Cardiac fibroblast (primary cell): ENCODE results near the gene ZNF423.

Source experiments
- DNase-seq, 2 donors: peaks; one replicate each; pipeline versions ENCODE4 v3.0.0 to v3.0.0-alpha.2; 2010; ENCODE audit warnings: low read depth in 2 of 2
- H3K4me3 ChIP-seq, 2 donors: replicated peaks in 1 of 2; 1 replicate in 1 of 2; 2 replicates in 1 of 2; pipeline ENCODE4 v1.5.1; 2011; ENCODE audit warnings: low read depth in 2 of 2, low read length in 2 of 2, mild to moderate bottlenecking in 2 of 2, moderate library complexity in 1 of 2
- CTCF ChIP-seq: IDR thresholded peaks from one replicate; pipeline ENCODE4 v1.5.1; 2011; ENCODE audit warnings: low read depth, mild to moderate bottlenecking, low read length, inconsistent platforms

Gene ZNF423

DNA sequence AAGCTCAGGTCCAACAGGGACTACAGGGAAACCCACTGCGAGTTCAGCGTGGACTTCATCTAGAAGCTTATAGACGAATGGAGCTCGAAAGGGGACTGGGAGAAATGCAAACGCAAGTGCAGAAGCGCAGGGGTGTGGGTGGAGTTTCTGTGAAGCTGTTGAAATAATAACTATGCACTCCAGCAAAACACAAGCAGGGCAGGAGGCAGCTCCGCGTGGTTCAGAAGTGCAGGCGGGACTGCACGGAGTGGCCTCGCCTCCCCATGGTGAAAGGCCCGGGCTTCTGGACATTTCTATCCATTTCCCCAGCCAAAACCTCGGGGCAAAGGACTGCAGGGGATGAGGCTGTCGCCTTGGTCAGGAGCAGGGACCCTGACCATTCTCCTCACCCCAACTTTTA is 74.5 kb downstream of the ZNF423 start:
- no peak overlapping the region for H3K4me3 ChIP-seq
- no peak for DNase-seq
- TF ChIP-seq CTCF: no peak

DNA sequence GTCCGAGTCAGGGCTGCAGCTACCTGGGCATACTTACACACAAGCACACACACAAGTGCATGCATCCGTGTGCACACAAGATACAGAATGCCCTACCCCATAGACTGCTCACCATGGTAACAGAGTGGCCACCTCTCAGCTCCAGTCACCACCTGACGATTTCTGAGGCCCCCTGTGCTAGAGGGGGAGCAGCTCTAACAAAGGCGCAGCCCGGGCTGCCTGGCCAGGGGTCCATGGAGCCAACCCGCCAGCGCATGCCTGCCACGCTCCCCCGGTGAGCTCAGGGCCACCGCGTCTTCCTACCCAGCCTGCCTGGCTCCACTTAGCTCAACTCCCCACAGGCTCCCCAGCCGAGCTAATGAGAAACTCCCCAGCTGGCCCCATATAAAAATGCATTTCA is 75.5 kb downstream of the ZNF423 start:
- no peak overlapping the region for H3K4me3 ChIP-seq
- TF ChIP-seq CTCF: no peak
- no peak for DNase-seq

- TF ChIP-seq CTCF: no peak
- DNase-seq: no peak
- no peak overlapping the region for H3K4me3 ChIP-seq
Observed at GRCh38 chr16:49779979-49780378, 75.9 kb downstream of the ZNF423 start.

DNA sequence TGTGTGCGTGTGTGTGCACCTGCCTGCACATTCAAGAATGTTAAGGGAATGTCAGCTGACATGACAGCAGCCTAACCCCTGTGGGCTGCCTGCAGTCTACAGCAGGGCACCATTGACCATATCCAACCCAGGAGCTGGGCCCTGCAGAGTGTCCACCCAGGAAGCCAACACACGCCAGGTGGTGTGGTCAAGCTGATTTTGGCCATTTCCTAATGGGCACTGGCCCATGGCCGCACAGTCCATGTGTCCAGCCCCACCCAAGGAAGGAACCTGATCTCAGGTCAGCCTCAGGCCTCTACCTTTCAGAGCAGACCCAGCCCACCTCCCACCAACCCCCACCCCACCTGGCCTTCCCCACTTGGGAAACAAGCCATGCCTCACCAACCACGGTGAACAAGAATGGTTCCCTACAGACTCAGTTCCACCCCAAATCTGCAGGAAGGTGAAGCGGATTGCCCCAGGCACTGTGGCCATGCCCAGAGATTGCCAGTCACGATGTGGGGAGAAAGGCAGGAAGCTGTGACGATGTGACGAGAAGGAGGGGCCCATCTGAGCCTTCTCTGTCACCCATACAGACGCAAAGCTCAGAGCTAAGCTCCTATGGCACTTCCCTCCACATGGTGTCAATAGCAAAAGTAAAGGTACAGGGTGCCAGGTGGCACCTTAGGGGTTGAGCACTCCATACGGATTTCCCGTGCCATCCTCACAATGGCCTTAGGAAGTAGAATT is 77.5 kb downstream of the ZNF423 start:
- no peak for TF ChIP-seq CTCF
- no peak overlapping the region for H3K4me3 ChIP-seq
- no peak for DNase-seq

DNA sequence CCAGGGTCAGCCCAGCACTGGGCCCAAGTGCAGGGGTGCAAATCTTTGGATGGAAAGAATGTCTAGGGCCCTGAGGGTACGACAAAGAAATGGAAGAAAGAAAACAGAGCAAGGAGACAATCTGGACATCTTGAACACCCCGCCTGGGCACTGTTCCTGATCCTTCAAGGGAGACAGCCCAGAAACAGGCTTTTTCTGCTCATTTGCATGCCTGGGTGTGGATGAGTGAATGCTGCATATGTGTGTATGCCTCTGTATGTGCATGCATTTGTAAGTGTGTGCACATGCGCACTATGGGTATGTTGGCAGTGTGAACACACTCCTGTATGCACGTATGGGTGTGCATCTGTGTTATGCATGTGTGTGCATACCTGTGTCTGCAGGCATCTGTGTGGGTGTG is 79.2 kb downstream of the ZNF423 start:
- TF ChIP-seq CTCF: no peak
- no peak for DNase-seq
- H3K4me3 ChIP-seq: no peak overlapping the region

GRCh38 chr16:49776085-49776595 is 79.8 kb downstream of the ZNF423 start:
- TF ChIP-seq CTCF: no peak
- H3K4me3 ChIP-seq: no peak overlapping the region
- DNase-seq: peak; percentile 20 to 82

GRCh38 chr16:49775581-49775980 is 80.3 kb downstream of the ZNF423 start:
- DNase-seq: no peak
- H3K4me3 ChIP-seq: no peak overlapping the region
- no peak for TF ChIP-seq CTCF
